HG02870 (cell line): ENCODE measurements around the gene OR6B2.

ENCODE experiments used
- ATAC-seq: cut with Tn5 transposase; IDR thresholded peaks from one replicate; pipeline ENCODE4 v1.9.1; 2021; ENCODE audit warnings: mild to moderate bottlenecking, moderate library complexity; ENCODE audit not compliant: unreplicated experiment

Gene OR6B2

GRCh38 chr2:239983004-239983778 lies 47.0 kb downstream of the OR6B2 start:
- no peak for ATAC-seq
